Activated CD4-positive, alpha-beta T cell treated with anti-CD3 and anti-CD28 coated beads for 24 hours (primary cell): ENCODE data around the gene ANKRD22.
A peak's percentile ranks its signal among the peaks of the same experiment; 100 is the strongest.
"Not testable (repeated sequence)": the region's sequence is repeated elsewhere in the genome, so short reads cannot be mapped to it uniquely, and the experiment has no call there.

ENCODE experiments used
- DNase-seq, 2 donors: peaks; one replicate each; pipeline ENCODE4 v3.0.0-alpha.2; 2020; ENCODE audit warnings: low read depth in 2 of 2

The ANKRD22 gene

GRCh38 chr10:88851706-88852105 lies at the start of gene ANKRD22:
Gene ANKRD22 (minus strand): TSS chr10:88851844. CDS start chr10:88851607, 237 bp downstream.
- DNase-seq: no peak

- no peak for DNase-seq
Measured at GRCh38 chr10:88899886-88900285, 48.2 kb upstream of the ANKRD22 start.

DNA sequence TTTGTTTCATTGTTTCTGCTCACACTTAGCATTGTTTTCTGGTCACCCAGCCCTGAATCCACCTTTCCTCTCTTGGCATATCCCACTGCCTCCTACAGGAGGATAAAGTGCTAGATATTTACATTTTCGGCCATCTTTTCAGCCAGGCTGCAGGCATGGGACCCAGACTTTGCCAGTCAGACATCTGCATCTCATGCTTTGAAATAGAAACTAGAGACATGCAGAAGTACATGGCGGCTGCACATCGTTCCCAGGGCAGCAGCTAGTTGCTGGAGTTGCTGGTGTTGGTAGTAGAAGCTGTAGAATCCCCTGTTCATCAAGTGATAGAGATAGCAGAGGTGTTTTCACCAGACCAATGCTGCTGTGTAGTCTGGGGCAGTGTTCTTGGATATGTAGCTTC lies 47.1 kb upstream of the ANKRD22 start:
- no peak for DNase-seq

DNA sequence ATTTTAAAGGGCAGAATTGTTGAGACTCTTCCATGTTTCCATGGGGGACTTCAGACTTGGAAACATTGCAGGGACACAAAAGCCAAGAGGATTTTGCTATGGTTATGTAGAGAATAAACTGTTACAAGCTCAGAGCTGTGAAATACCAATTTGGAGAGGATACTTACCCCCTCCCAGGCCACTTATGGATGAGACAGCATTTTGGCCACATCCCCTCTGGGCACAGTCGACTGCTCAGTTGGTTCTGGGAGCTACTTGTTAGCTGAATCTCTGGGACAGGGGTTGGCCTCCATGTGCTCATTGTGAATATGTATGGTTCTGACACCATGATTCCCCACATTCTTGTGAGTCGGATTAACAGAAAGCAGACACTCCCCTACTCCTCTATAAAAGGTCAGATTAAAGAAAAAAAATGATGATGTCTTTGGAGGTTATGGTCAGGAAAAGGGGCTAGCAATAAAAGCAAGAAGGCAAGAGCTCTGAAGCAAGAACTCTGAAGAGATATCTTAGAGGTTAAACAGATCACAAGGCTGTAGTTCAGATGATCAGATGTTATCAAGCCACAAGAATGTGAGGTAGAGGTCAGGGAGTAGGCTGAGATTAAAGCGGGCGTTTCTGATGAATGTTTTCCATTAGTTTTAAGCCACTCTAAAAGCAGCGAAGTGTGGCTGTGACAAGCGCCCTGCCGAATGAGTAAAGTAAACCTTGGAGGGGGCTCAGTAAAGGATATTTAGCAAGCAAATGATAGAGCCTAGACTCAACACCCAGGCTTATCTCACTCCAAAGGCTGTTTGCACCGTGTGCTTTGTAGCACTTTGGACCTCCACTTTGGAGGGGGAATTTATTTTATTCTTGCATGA lies 45.6 kb upstream of the ANKRD22 start:
- DNase-seq: peak in 1 of 2 donors; percentile 22

DNA sequence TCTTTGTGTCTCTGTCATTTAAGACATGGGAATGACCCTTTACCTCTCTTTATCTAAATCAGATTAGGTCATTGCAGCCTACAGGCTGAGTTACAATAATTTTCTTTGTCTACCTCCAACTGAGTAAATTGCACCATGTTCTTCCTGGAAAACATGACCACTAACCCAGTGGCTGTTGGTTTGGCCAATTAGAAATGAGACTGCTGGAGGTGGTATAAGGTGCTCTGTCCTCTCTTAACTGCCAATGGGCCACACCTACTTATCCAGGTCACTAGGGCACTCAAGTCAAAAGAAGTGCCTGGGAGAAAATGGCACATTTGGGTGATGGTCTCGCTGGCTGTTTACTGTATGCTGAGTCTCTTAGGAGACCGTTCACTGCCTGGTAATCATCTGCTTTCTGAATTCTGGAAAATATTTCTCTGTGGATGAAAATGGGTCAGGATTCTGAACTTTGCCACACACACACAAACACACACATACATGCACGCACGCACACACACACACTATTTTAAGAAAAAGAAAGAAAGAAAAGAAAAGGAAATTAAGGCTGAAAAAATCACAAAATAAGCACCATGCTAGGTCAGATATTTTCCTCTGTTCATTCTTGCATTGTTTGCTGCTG lies 44.8 kb upstream of the ANKRD22 start:
- DNase-seq: no peak

- DNase-seq: no peak
Measured at GRCh38 chr10:88895250-88895649, 43.6 kb upstream of the ANKRD22 start.

GRCh38 chr10:88893611-88894010 lies 42.0 kb upstream of the ANKRD22 start:
- DNase-seq: no peak

- DNase-seq: no peak
Measured at GRCh38 chr10:88892222-88892967, 40.8 kb upstream of the ANKRD22 start.

DNA sequence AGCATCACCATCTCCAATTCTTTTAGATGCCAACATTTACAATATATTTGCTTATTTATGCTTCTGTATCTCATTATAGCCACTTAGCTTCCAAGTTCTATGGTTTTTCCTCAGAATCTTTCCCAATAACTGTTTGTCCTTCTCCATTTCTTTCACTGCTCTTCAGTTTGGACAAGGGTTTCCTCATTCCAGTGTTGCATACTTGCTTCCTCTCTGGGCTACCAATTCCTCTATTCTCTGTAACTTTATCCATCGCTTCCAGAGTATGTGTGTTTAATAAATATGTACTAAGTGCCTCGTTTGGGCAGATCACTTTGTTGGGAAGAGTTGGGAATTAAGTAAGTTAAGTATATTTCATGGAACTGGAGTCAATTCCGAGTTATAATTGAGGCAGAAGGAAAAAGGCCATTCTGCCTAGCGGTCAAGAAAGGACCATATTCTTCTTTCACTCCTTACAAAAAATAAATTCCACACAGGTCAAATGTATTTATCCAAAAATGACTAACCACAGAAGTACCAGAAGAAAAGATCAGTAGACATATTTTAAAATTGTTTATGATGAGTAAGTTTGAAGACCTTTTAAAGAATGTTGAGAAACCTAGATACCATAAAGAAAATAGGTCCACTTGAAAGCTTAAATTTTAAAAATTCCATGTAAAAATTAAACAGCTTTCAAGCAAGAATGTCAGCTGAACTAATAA lies 39.2 kb upstream of the ANKRD22 start:
- no peak for DNase-seq

DNA sequence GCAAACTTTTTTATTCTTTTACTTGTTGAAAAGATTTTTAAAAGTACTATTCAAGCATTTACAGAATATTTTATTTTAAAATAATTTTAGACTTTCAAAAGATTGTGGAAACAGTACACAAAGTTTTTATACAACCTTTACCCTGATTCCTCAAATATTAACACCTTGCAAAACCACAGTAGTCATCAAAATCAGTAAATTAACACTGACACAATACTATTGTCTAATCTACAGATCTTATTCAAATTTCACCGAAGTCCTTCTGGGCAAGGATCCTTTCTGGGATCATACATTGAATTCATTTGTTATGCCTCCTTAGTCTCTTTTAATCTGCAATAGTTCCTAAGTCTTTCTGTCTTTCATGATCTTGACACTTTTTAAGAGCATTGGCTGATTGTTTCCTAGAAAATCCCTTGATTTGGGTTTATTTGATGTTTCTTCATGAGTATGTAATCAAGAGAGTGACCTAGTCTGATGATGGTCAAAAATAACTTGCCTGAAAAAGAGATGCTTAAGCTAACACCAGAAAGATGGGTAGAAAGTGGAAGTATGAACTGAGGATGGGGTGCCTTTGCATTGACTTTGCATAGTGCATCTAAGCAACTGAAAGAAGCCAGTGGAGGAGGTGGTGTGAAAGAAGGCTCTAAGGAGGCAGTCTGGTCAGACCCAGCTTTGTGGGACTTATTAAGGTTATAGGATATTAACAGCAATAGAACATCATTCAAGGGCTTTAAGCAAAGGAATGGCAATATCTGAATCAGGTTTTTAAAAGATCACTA lies 38.1 kb upstream of the ANKRD22 start:
- no peak for DNase-seq

- no peak for DNase-seq
Measured at GRCh38 chr10:88888810-88889445, 37.3 kb upstream of the ANKRD22 start.

DNA sequence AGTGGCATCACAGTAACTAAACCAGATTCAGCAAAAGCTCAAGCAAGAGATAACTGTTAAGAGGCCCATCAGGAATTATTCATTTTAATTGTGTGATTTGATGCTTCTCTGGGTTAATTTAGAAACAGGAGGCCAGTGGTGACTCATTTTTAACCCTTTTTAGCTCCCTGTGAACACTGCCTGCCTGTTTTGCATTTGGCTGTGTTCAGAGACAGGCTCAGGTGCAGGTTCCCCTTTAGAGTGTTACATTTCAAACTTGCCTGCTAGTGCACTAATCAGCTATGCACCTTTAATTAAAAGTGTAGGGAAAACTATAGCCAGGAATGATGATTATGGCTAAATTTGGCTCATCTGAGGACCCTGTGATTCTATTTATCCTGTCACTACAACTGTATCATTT lies 34.9 kb upstream of the ANKRD22 start:
- DNase-seq: no peak

- DNase-seq: no peak
Measured at GRCh38 chr10:88883448-88883809, 31.8 kb upstream of the ANKRD22 start.

DNA sequence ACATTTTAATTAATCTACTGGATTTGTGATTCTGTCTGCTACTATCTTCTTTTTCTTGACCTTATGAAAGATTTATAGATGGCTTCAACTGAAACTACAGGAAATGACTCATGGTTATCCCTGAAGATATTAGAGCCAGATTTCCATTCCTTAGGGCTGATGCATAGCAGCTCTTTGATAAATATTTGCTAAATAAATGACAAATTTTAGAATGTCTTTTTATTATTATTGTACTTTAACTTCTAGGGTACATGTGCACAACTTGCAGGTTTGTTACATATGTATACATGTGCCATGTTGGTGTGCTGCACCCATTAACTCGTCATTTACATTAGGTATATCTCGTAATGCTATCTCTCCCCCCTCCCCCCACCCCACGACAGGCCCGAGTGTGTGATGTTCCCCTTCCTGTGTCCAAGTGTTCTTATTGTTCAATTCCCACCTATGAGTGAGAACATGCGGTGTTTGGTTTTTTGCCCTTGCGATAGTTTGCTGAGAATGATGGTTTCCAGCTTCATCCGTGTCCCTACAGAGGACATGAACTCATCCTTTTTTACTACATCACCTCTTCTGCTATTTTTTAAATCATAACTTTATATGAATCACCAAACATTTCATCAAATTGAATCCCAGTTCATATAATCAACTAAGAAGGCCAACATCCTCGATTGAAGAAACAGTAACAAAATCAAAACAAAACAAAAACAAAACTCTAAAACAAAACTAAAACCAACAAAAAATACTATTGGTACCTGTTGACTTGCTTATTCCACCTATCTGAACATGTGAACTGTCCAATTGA lies 31.2 kb upstream of the ANKRD22 start:
- not testable (repeated sequence) for DNase-seq

- DNase-seq: no peak
Measured at GRCh38 chr10:88881922-88882645, 30.4 kb upstream of the ANKRD22 start.

DNA sequence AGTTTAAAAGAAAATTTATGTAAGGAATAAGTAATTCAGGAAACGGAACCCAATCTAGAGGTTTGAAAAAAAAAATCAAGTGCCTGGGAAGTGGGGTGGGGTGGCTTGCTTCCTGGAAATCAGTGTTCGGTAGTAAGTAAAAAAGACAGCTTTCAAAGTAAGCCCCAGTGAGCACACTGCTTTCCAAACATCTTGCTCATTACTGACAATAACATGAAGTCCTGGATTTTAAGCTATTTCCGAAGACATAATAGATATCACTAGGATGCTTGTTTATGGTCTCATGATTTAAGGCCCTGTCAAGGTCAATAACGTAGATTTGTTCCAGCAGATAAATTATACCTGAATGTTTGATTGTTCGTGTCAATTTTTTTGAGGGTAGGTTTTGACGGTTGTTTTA lies 29.7 kb upstream of the ANKRD22 start:
- no peak for DNase-seq

DNA sequence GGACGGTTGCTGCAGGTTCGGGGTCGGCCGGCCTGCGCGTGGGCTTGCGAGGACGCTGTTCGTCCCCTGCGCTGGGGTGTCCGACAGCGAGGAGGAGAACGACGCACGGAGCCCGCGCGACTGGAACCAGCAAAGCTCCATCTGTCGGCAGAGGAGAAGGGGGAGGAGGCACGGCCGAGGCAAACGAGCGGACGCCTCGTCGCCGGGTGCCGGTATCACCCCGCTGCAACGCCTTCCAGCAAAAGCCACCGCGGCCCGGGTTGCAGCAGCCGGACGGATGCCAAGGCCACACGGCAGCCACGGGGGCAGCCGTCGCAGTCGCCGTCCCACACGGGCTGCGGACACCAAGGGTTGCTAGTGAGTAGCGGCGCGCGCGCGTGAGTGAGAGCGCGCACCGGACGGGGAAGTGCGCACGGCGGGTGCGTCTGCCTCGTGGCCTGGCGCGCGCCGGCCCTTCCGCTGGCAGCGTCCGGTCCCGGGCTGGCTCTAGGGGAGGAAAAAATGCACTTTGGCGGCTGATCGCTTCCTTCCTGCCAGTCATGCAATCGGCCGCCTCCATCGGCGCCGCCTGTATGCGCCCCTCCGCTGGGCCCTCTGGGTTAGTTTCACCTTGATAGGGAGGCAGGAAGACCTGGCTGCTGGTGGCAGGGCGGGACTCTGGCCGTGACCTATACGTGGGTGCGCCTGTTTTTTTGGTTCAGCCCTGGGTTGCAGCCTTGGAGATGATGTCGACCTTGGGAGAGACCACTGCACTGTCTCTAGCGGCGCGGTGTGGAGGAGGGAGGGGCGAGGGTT lies 28.8 kb upstream of the ANKRD22 start:
- DNase-seq: peak; percentile 45 to 59

GRCh38 chr10:88879534-88880281 lies 28.1 kb upstream of the ANKRD22 start, which contains the start of gene STAMBPL1:
Gene STAMBPL1 (plus strand): TSS chr10:88880245. CDS start chr10:88901709, 21,464 bp downstream.
- DNase-seq: peak; percentile 58 to 63
